Renal cortex interstitium (tissue), 11 donors: Measurements from ENCODE around the gene ITGA7. TPM values are rescaled to one million over a fixed set of nuclear protein-coding genes. Genes with fewer than 3 reads are reported as not detected.

ENCODE experiments used
- DNase-seq, 11 donors: peaks; one replicate each; pipeline ENCODE4 v3.0.0-alpha.2; 2013; ENCODE audit warnings: low read depth in 9 of 11, low spot score in 4 of 11; ENCODE audit errors: extremely low read depth in 1 of 11
- polyA plus RNA-seq, 3 donors: library from polyadenylated mRNA; unstranded; fragments of 120-200 nt; gene quantifications; one replicate each; pipeline ENCODE4 v1.2.1, GENCODE V29; 2013; ENCODE audit not compliant: insufficient read length in 3 of 3

The ITGA7 gene
- polyA plus RNA-seq, 3 donors = 23.7 to 45.7 (median 44.0) TPM

GRCh38 chr12:55736780-55737580 lies 29.3 kb upstream of the ITGA7 start:
- peak in 1 of 11 donors; percentile 72 for DNase-seq

- DNase-seq = no peak
These were observed 28.4 kb upstream of the ITGA7 start for GRCh38 chr12:55736076-55736475.

- DNase-seq = no peak
These were observed 26.9 kb upstream of the ITGA7 start for GRCh38 chr12:55734595-55734994.

- no peak for DNase-seq
These were observed 26.2 kb upstream of the ITGA7 start for GRCh38 chr12:55733858-55734257.

GRCh38 chr12:55733021-55733555 lies 25.4 kb upstream of the ITGA7 start:
- DNase-seq = no peak

- DNase-seq = no peak
These were observed 24.6 kb upstream of the ITGA7 start for GRCh38 chr12:55732288-55732687.

- no peak for DNase-seq
These were observed 22.4 kb upstream of the ITGA7 start for GRCh38 chr12:55729819-55730818.

GRCh38 chr12:55728939-55729818 lies 21.5 kb upstream of the ITGA7 start, which contains the start of gene CD63:
Gene CD63 (minus strand): TSS chr12:55729009. CDS start chr12:55728341, 668 bp downstream.
- DNase-seq = peak in 6 of 11 donors; percentile 82 to 91 (median 85)

- DNase-seq = peak in 2 of 11 donors; percentile 66 to 70
These were observed 20.7 kb upstream of the ITGA7 start for GRCh38 chr12:55728186-55728938.

- no peak for DNase-seq
These were observed 20.0 kb upstream of the ITGA7 start for GRCh38 chr12:55727643-55728185.

GRCh38 chr12:55726971-55727370 lies 19.3 kb upstream of the ITGA7 start:
- no peak for DNase-seq

- DNase-seq = no peak
These were observed 17.9 kb upstream of the ITGA7 start for GRCh38 chr12:55725556-55725955.

- no peak for DNase-seq
These were observed 17.2 kb upstream of the ITGA7 start for GRCh38 chr12:55724940-55725309.

GRCh38 chr12:55724226-55724939 lies 16.7 kb upstream of the ITGA7 start:
- DNase-seq = no peak

- no peak for DNase-seq
These were observed 16.0 kb upstream of the ITGA7 start for GRCh38 chr12:55723516-55724225.

GRCh38 chr12:55722948-55723347 lies 15.2 kb upstream of the ITGA7 start:
- no peak for DNase-seq
